ENCODE data around the gene APBA1. TPM values are rescaled to one million over a fixed set of nuclear protein-coding genes. Genes with fewer than 3 reads are reported as not detected.

Gene APBA1
- total RNA-seq, 1 donor from 2014 or later = 3.4 TPM

- H3K9me3 Mint-ChIP-seq = peaks cover 2% of the 10 kb centered on the region
- TF ChIP-seq, protein P1, sequence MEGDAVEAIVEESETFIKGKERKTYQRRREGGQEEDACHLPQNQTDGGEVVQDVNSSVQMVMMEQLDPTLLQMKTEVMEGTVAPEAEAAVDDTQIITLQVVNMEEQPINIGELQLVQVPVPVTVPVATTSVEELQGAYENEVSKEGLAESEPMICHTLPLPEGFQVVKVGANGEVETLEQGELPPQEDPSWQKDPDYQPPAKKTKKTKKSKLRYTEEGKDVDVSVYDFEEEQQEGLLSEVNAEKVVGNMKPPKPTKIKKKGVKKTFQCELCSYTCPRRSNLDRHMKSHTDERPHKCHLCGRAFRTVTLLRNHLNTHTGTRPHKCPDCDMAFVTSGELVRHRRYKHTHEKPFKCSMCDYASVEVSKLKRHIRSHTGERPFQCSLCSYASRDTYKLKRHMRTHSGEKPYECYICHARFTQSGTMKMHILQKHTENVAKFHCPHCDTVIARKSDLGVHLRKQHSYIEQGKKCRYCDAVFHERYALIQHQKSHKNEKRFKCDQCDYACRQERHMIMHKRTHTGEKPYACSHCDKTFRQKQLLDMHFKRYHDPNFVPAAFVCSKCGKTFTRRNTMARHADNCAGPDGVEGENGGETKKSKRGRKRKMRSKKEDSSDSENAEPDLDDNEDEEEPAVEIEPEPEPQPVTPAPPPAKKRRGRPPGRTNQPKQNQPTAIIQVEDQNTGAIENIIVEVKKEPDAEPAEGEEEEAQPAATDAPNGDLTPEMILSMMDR (IDR thresholded peaks at IDR 0.05) = no peak
- TF ChIP-seq EZH2 (IDR thresholded peaks at IDR 0.05) (no peak), EZH2phosphoT487 (IDR thresholded peaks at IDR 0.05) (no peak)
- Histone ChIP-seq H3K4me1 (no peaks in the 10 kb centered on the region), H3K9ac (no peak overlapping the region), H3F3A (ENCODE audit: low read depth) (no peaks in the 10 kb centered on the region), H2AFZ (replicated peaks) (no peak overlapping the region), H4K20me1 (ENCODE audit: low read depth) (no peaks in the 10 kb centered on the region), H3K27me3 (no peaks in the 10 kb centered on the region), H3K4me3 (no peak overlapping the region), H3K27ac (no peak overlapping the region), H3K79me2 (ENCODE audit: low read depth) (no peaks in the 10 kb centered on the region), H3K36me3 (no peaks in the 10 kb centered on the region), H3K4me2 (no peak overlapping the region), H3K9me3 (ENCODE audit: low read depth) (no peaks in the 10 kb centered on the region)
- DNase-seq (ENCODE audit: low spot score) = peak; percentile 31
- H3K4me1 Mint-ChIP-seq = no peaks in the 10 kb centered on the region
- peaks cover 6% of the 10 kb centered on the region for H3K27me3 Mint-ChIP-seq (ENCODE audit: insufficient read depth, low read depth)
- no peak overlapping the region for H3K4me3 Mint-ChIP-seq
- no peak overlapping the region for H3K27ac Mint-ChIP-seq
- peaks cover 3% of the 10 kb centered on the region for H3K36me3 Mint-ChIP-seq
Measured at GRCh38 chr9:69389437-69389995, 282.7 kb downstream of the APBA1 start.

DNA sequence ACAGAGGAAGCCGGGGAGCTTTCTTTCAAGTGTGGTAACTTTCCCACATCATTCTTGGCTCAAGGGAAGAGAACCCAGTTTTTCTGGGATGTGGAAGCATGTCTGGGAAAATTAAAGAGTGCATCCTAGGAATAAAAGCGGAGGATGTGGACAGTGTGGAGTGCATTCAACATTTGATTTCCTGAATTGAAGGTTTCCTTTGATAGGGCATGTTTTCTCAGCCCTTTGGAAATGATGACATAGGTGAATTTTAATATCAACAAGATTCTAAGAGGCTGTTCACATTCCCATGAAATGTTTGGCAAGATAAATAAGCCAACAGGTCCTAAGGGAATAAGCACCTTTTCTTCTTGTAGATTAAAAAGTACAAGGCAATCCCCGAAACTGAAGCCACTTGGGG, 283.6 kb downstream of the APBA1 start:
- H3K79me2 ChIP-seq (ENCODE audit: low read depth) = no peaks in the 10 kb centered on the region
- H3K4me1 ChIP-seq = no peaks in the 10 kb centered on the region
- no peaks in the 10 kb centered on the region for H3K9me3 Mint-ChIP-seq
- TF ChIP-seq EZH2phosphoT487 (IDR thresholded peaks at IDR 0.05) (no peak), EZH2 (IDR thresholded peaks at IDR 0.05) (no peak)
- TF ChIP-seq, protein P1 (IDR thresholded peaks at IDR 0.05) = no peak
- DNase-seq (ENCODE audit: low spot score) = no peak
- H3K27me3 ChIP-seq = no peaks in the 10 kb centered on the region
- peaks cover 3% of the 10 kb centered on the region for H3K36me3 Mint-ChIP-seq
- no peaks in the 10 kb centered on the region for H3K9me3 ChIP-seq (ENCODE audit: low read depth)
- H3K4me3 Mint-ChIP-seq = no peak overlapping the region
- H3F3A ChIP-seq (ENCODE audit: low read depth) = no peaks in the 10 kb centered on the region
- H3K27ac ChIP-seq = no peak overlapping the region
- H2AFZ ChIP-seq (replicated peaks) = no peak overlapping the region
- H3K4me3 ChIP-seq = no peak overlapping the region
- H3K4me2 ChIP-seq = no peak overlapping the region
- H3K27me3 Mint-ChIP-seq (ENCODE audit: insufficient read depth, low read depth) = peaks cover 6% of the 10 kb centered on the region
- H3K9ac ChIP-seq = no peak overlapping the region
- H3K27ac Mint-ChIP-seq = no peak overlapping the region
- no peaks in the 10 kb centered on the region for H4K20me1 ChIP-seq (ENCODE audit: low read depth)
- no peaks in the 10 kb centered on the region for H3K36me3 ChIP-seq
- H3K4me1 Mint-ChIP-seq = no peaks in the 10 kb centered on the region

- no peaks in the 10 kb centered on the region for H3K9me3 ChIP-seq (ENCODE audit: low read depth)
- Mint-ChIP-seq H3K4me3 (no peak overlapping the region), H3K4me1 (peaks cover 5% of the 10 kb centered on the region), H3K36me3 (no peaks in the 10 kb centered on the region), H3K9me3 (no peaks in the 10 kb centered on the region), H3K27ac (no peak overlapping the region), H3K27me3 (ENCODE audit: insufficient read depth, low read depth) (peaks cover 4% of the 10 kb centered on the region)
- no peaks in the 10 kb centered on the region for H3K79me2 ChIP-seq (ENCODE audit: low read depth)
- no peak overlapping the region for H3K9ac ChIP-seq
- H3K4me2 ChIP-seq = no peak overlapping the region
- no peaks in the 10 kb centered on the region for H3K36me3 ChIP-seq
- no peaks in the 10 kb centered on the region for H3F3A ChIP-seq (ENCODE audit: low read depth)
- no peaks in the 10 kb centered on the region for H4K20me1 ChIP-seq (ENCODE audit: low read depth)
- no peak for TF ChIP-seq EZH2 (IDR thresholded peaks at IDR 0.05)
- TF ChIP-seq, protein P1 (IDR thresholded peaks at IDR 0.05) = no peak
- TF ChIP-seq EZH2phosphoT487 (IDR thresholded peaks at IDR 0.05) = no peak
- H3K4me1 ChIP-seq = peaks cover 8% of the 10 kb centered on the region
- DNase-seq (ENCODE audit: low spot score) = no peak
- no peak overlapping the region for H3K4me3 ChIP-seq
- H3K27me3 ChIP-seq = no peaks in the 10 kb centered on the region
- H2AFZ ChIP-seq (replicated peaks) = no peak overlapping the region
- no peak overlapping the region for H3K27ac ChIP-seq
Measured at GRCh38 chr9:69386651-69387050, 285.5 kb downstream of the APBA1 start.

Data from neural progenitor cell (in vitro differentiated cells).